A673 (cell line): ENCODE measurements around the gene HNRNPM.

Experiments
- EZH2 ChIP-seq: fragments of 200-600 bp; sonication (generic); IDR thresholded peaks from 2 replicates; pipeline ENCODE4 v1.6.1; 2017; ENCODE audit warnings: borderline replicate concordance, low read depth, mild to moderate bottlenecking, mixed read lengths, antibody characterized with exemption, low read length; ENCODE audit not compliant: poor library complexity, severe bottlenecking
- TF ChIP-seq, protein P1 (sequence below): fragments of 300-800, 200-600 bp; sonication (generic); conservative IDR thresholded peaks from 2 replicates; pipeline ENCODE4 v1.5.1; 2017; ENCODE audit warnings: low read depth, mild to moderate bottlenecking, antibody characterized with exemption, low read length, moderate library complexity, mixed read lengths

DNA sequence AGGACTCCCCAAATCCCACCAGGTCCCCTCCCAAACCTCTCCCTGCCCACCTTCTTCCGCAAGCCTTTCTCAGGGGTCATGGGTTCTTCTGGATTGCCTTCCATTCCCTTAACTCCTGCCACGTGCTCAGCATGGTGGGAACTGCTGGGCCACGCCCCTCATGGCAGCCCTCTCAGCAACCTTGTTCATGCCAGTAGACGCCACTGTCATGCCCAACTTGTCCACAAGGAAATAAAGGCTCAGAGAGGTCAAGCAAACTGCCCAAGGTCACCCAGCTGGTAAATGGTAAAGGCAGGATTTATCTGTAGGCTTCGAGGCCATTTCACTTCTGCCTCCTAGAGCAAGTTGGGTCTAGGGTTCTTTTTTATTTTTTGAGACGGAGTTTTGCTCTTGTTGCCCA, 46.8 kb downstream of the HNRNPM start:
- TF ChIP-seq, protein P1, sequence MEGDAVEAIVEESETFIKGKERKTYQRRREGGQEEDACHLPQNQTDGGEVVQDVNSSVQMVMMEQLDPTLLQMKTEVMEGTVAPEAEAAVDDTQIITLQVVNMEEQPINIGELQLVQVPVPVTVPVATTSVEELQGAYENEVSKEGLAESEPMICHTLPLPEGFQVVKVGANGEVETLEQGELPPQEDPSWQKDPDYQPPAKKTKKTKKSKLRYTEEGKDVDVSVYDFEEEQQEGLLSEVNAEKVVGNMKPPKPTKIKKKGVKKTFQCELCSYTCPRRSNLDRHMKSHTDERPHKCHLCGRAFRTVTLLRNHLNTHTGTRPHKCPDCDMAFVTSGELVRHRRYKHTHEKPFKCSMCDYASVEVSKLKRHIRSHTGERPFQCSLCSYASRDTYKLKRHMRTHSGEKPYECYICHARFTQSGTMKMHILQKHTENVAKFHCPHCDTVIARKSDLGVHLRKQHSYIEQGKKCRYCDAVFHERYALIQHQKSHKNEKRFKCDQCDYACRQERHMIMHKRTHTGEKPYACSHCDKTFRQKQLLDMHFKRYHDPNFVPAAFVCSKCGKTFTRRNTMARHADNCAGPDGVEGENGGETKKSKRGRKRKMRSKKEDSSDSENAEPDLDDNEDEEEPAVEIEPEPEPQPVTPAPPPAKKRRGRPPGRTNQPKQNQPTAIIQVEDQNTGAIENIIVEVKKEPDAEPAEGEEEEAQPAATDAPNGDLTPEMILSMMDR, result no peak
- TF ChIP-seq EZH2, result no peak
